H9 (cell line): ENCODE results near the gene HSD17B2. TPM values are rescaled to one million over a fixed set of nuclear protein-coding genes. Genes with fewer than 3 reads are reported as not detected.

Source experiments
- DNase-seq: peaks from one replicate; pipeline ENCODE4 v3.0.0-alpha.2; 2017
- H2AFZ ChIP-seq: one replicate; pipeline ENCODE4 v1.6.1; 2013; ENCODE audit warnings: mild to moderate bottlenecking, low read length, control low read depth, moderate library complexity
- H2AK5ac ChIP-seq: 2 replicates; pipeline ENCODE4 v1.6.1; 2013; ENCODE audit warnings: low read length, control low read depth, mixed read lengths; ENCODE audit not compliant: insufficient read length
- H2BK120ac ChIP-seq: one replicate; pipeline ENCODE4 v1.6.1; 2013; ENCODE audit warnings: low read depth, mild to moderate bottlenecking, low read length, control low read depth, inconsistent platforms; ENCODE audit not compliant: poor library complexity, severe bottlenecking
- H2BK12ac ChIP-seq: 2 replicates; pipeline ENCODE4 v1.6.1; 2013; ENCODE audit warnings: low read length, control low read depth, mixed read lengths, low read depth; ENCODE audit not compliant: insufficient read length
- H2BK15ac ChIP-seq: 2 replicates; pipeline ENCODE4 v1.6.1; 2013; ENCODE audit warnings: low read depth, low read length, control low read depth
- H2BK20ac ChIP-seq: one replicate; pipeline ENCODE4 v1.6.1; 2013; ENCODE audit warnings: low read depth, mild to moderate bottlenecking, low read length, control low read depth, inconsistent platforms; ENCODE audit not compliant: poor library complexity, severe bottlenecking
- H2BK5ac ChIP-seq: 2 replicates; pipeline ENCODE4 v1.6.1; 2013; ENCODE audit warnings: low read length, control low read depth, mixed read lengths; ENCODE audit not compliant: insufficient read length
- H3K14ac ChIP-seq: 2 replicates; pipeline ENCODE4 v1.6.1; 2013; ENCODE audit warnings: low read length, control low read depth; ENCODE audit not compliant: insufficient read depth
- H3K18ac ChIP-seq: 2 replicates; pipeline ENCODE4 v1.6.1; 2013; ENCODE audit warnings: low read depth, mild to moderate bottlenecking, mixed read lengths, low read length, control low read depth; ENCODE audit not compliant: insufficient read length
- H3K23ac ChIP-seq: 2 replicates; pipeline ENCODE4 v1.6.1; 2013; ENCODE audit warnings: low read length, control low read depth, mixed read lengths, low read depth; ENCODE audit not compliant: insufficient read length
- H3K23me2 ChIP-seq: 2 replicates; pipeline ENCODE4 v1.6.1; 2013; ENCODE audit warnings: low read depth, mild to moderate bottlenecking, mixed read lengths, low read length, control low read depth; ENCODE audit not compliant: insufficient read length, poor library complexity, severe bottlenecking
- H3K27ac ChIP-seq: 2 replicates; pipeline ENCODE4 v1.5.1; 2013; ENCODE audit warnings: low read length, control low read depth, mixed read lengths, low read depth; ENCODE audit not compliant: insufficient read length
- H3K27me3 ChIP-seq: 2 replicates; pipeline ENCODE4 v1.6.1; 2013; ENCODE audit warnings: low read length, control low read depth, inconsistent platforms; ENCODE audit not compliant: insufficient read depth
- H3K4ac ChIP-seq: 2 replicates; pipeline ENCODE4 v1.6.1; 2013; ENCODE audit warnings: low read depth, mild to moderate bottlenecking, control low read depth, inconsistent platforms, low read length, moderate library complexity
- H3K4me1 ChIP-seq: 2 replicates; pipeline ENCODE4 v1.6.1; 2013; ENCODE audit warnings: low read length, control low read depth, inconsistent platforms; ENCODE audit not compliant: insufficient read depth
- H3K4me2 ChIP-seq: 2 replicates; pipeline ENCODE4 v1.6.1; 2013; ENCODE audit warnings: low read length, control low read depth, mixed read lengths; ENCODE audit not compliant: insufficient read length, insufficient read depth
- H3K56ac ChIP-seq: 2 replicates; pipeline ENCODE4 v1.6.1; 2013; ENCODE audit warnings: low read depth, mild to moderate bottlenecking, mixed read lengths, low read length, control low read depth; ENCODE audit not compliant: insufficient read length
- H3K79me1 ChIP-seq: 2 replicates; pipeline ENCODE4 v1.6.1; 2013; ENCODE audit warnings: low read depth, mild to moderate bottlenecking, moderate library complexity, low read length, control low read depth, inconsistent platforms; ENCODE audit not compliant: insufficient read depth, poor library complexity, severe bottlenecking
- H3K79me2 ChIP-seq: 2 replicates; pipeline ENCODE4 v1.6.1; 2013; ENCODE audit warnings: low read length, control low read depth, inconsistent platforms; ENCODE audit not compliant: insufficient read depth
- H3K9ac ChIP-seq: 2 replicates; pipeline ENCODE4 v1.6.1; 2013; ENCODE audit warnings: low read length, control low read depth, mixed read lengths; ENCODE audit not compliant: insufficient read length; ENCODE audit errors: extremely low read depth
- H3K9me3 ChIP-seq: one replicate; pipeline ENCODE4 v1.6.1; 2013; ENCODE audit warnings: low read depth, low read length, inconsistent platforms; ENCODE audit not compliant: control insufficient read depth
- H3T11ph ChIP-seq: one replicate; pipeline ENCODE4 v1.6.1; 2013; ENCODE audit warnings: mild to moderate bottlenecking, low read length, control low read depth, inconsistent platforms
- H4K20me1 ChIP-seq: one replicate; pipeline ENCODE4 v1.6.1; 2013; ENCODE audit not compliant: control insufficient read depth, insufficient read length, insufficient read depth
- H4K5ac ChIP-seq: 2 replicates; pipeline ENCODE4 v1.6.1; 2013; ENCODE audit warnings: low read depth, mild to moderate bottlenecking, mixed read lengths, low read length, control low read depth; ENCODE audit not compliant: insufficient read length
- H4K8ac ChIP-seq: replicated peaks from 2 replicates; pipeline ENCODE4 v1.6.1; 2013; ENCODE audit warnings: low read length, control low read depth, mixed read lengths, low read depth; ENCODE audit not compliant: insufficient read length
- H4K91ac ChIP-seq: 2 replicates; pipeline ENCODE4 v1.6.1; 2013; ENCODE audit warnings: low read depth, mild to moderate bottlenecking, moderate library complexity, mixed read lengths, low read length, control low read depth; ENCODE audit not compliant: insufficient read length
- H3K27ac Mint-ChIP-seq, 3 experiments: 2 replicates in 2 of 3; 3 replicates in 1 of 3; pipeline ENCODE4 v1.8.0; 2020 to 2021; ENCODE audit warnings: mixed read lengths in 3 of 3, mild to moderate bottlenecking in 1 of 3, moderate library complexity in 1 of 3
- H3K27me3 Mint-ChIP-seq: 2 replicates; pipeline ENCODE4 v1.8.0; 2021; ENCODE audit warnings: low read depth, mild to moderate bottlenecking, moderate library complexity, mixed read lengths
- H3K36me3 Mint-ChIP-seq, 3 experiments: 2 replicates in 2 of 3; 3 replicates in 1 of 3; pipeline ENCODE4 v1.8.0; 2020 to 2021; ENCODE audit warnings: low read depth in 3 of 3, mixed read lengths in 3 of 3; ENCODE audit not compliant: insufficient read depth in 1 of 3
- H3K4me1 Mint-ChIP-seq, 2 experiments: 2 replicates each; pipeline ENCODE4 v1.8.0; 2020; ENCODE audit warnings: mixed read lengths in 2 of 2
- H3K4me3 Mint-ChIP-seq, 2 experiments: 2 replicates in 1 of 2; 3 replicates in 1 of 2; pipeline ENCODE4 v1.8.0; 2020 to 2021; ENCODE audit warnings: mild to moderate bottlenecking in 2 of 2, mixed read lengths in 2 of 2, moderate library complexity in 1 of 2
- H3K9me3 Mint-ChIP-seq, 2 experiments: 2 replicates in 1 of 2; 3 replicates in 1 of 2; pipeline ENCODE4 v1.8.0; 2020; ENCODE audit warnings: mild to moderate bottlenecking in 2 of 2, mixed read lengths in 2 of 2, moderate library complexity in 1 of 2
- WGBS: extraction: QIAGEN DNeasy Blood & Tissue Kit; methylation state at CpG from one replicate; pipeline ENCODE4 v1.1.7; 2013; ENCODE audit warnings: missing lambda C conversion rate, low lambda C conversion rate, mixed read lengths; ENCODE audit not compliant: insufficient read length; ENCODE audit errors: extremely low coverage; 5-methylcytosine and 5-hydroxymethylcytosine counted together
- total RNA-seq: library from RNA; stranded (reverse); gene quantifications from 2 replicates; pipeline ENCODE4 v1.2.1, GENCODE V29; 2021
- TF ChIP-seq, protein P1 (sequence below): fragments of 200-600 bp; sonication (generic); conservative IDR thresholded peaks from 3 replicates; pipeline ENCODE4 v1.8.0; 2021; ENCODE audit warnings: antibody characterized with exemption, mild to moderate bottlenecking

Gene HSD17B2
- total RNA-seq, 1 experiment from 2014 or later = not detected

DNA sequence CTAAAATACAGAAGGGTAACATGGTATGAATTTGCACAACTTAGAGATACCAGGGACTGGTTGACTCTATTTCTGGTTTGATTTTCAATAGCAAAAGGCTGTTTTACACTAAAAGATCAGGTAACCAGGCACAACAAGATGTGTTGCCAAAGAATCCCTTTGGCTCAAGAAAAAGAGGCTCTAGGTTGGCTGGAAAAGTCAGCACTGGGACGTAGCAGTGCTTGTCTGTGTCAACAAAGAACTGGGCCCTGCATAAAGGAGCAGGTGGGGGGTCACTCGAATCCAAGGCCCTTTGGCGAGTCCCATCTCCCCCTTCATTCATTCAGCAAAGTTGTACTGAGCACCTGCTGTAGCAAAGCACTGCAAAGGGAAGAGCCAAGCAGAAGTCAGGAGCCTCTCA, 42.2 kb upstream of the HSD17B2 start:
- Histone ChIP-seq H3K23ac (no peak overlapping the region), H4K5ac (no peak overlapping the region), H3T11ph (no peak overlapping the region), H3K14ac (no peak overlapping the region), H4K20me1 (no peaks in the 10 kb centered on the region), H3K18ac (no peak overlapping the region), H3K27ac (no peak overlapping the region), H4K8ac (no peak overlapping the region), H2BK15ac (no peak overlapping the region), H3K9me3 (no peaks in the 10 kb centered on the region), H2BK5ac (no peak overlapping the region), H2BK120ac (no peak overlapping the region), H4K91ac (no peak overlapping the region), H3K23me2 (no peaks in the 10 kb centered on the region), H3K4me2 (no peak overlapping the region), H3K27me3 (no peaks in the 10 kb centered on the region), H3K56ac (no peak overlapping the region), H2BK20ac (no peak overlapping the region), H3K4me1 (no peaks in the 10 kb centered on the region), H3K4ac (no peak overlapping the region), H3K79me2 (no peaks in the 10 kb centered on the region), H3K9ac (no peak overlapping the region), H3K79me1 (no peaks in the 10 kb centered on the region), H2AFZ (no peak overlapping the region), H2AK5ac (no peak overlapping the region), H2BK12ac (no peak overlapping the region)
- DNase-seq = no peak
- Mint-ChIP-seq H3K27ac (no peak overlapping the region), H3K4me1 (peaks cover 17 to 19% of the 10 kb centered on the region in 2 experiments), H3K36me3 (no peaks in the 10 kb centered on the region), H3K4me3 (no peak overlapping the region), H3K27me3 (peaks cover 3% of the 10 kb centered on the region; the same call in 1 of the 2 replicates), H3K9me3 (no peaks in the 10 kb centered on the region)
- WGBS = no CpG with 5 or more reads among the region's 3 CpGs
- TF ChIP-seq, protein P1, sequence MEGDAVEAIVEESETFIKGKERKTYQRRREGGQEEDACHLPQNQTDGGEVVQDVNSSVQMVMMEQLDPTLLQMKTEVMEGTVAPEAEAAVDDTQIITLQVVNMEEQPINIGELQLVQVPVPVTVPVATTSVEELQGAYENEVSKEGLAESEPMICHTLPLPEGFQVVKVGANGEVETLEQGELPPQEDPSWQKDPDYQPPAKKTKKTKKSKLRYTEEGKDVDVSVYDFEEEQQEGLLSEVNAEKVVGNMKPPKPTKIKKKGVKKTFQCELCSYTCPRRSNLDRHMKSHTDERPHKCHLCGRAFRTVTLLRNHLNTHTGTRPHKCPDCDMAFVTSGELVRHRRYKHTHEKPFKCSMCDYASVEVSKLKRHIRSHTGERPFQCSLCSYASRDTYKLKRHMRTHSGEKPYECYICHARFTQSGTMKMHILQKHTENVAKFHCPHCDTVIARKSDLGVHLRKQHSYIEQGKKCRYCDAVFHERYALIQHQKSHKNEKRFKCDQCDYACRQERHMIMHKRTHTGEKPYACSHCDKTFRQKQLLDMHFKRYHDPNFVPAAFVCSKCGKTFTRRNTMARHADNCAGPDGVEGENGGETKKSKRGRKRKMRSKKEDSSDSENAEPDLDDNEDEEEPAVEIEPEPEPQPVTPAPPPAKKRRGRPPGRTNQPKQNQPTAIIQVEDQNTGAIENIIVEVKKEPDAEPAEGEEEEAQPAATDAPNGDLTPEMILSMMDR = no peak
